A673 (cell line): ENCODE results near the gene PDE6B.

Experiments
- CTCF ChIP-seq: fragments of 300-800, 200-600 bp; sonication (generic); conservative IDR thresholded peaks from 2 replicates; pipeline ENCODE4 v1.5.1; 2017; ENCODE audit warnings: low read depth, mild to moderate bottlenecking, antibody characterized with exemption, low read length, moderate library complexity, mixed read lengths
- EZH2 ChIP-seq: fragments of 200-600 bp; sonication (generic); IDR thresholded peaks from 2 replicates; pipeline ENCODE4 v1.6.1; 2017; ENCODE audit warnings: borderline replicate concordance, low read depth, mild to moderate bottlenecking, mixed read lengths, antibody characterized with exemption, low read length; ENCODE audit not compliant: poor library complexity, severe bottlenecking

GRCh38 chr4:626201-627091 lies 1.1 kb downstream of the PDE6B start:
- TF ChIP-seq CTCF (no peak), EZH2 (no peak)
